Esophagus muscularis mucosa (tissue), 4 donors: ENCODE results near the gene MRPL19. TPM values are rescaled to one million over a fixed set of nuclear protein-coding genes. Genes with fewer than 3 reads are reported as not detected.

Experiments
- DNase-seq: peaks from one replicate; pipeline ENCODE4 v3.0.0-alpha.2; 2017; ENCODE audit errors: extremely low spot score
- H3K27ac ChIP-seq, 4 donors: fragments of 200-600 bp; sonication (generic); replicated peaks in 1 of 4; 1 replicate in 3 of 4; 2 replicates in 1 of 4; pipeline ENCODE4 v1.5.1; 2016 to 2019; ENCODE audit warnings: mild to moderate bottlenecking in 1 of 4
- H3K27me3 ChIP-seq, 4 donors: fragments of 200-600 bp; sonication (generic); one replicate each; pipeline versions ENCODE4 v1.5.1 to v1.6.0; 2016 to 2019
- H3K36me3 ChIP-seq, 4 donors: fragments of 200-600 bp; sonication (generic); one replicate each; pipeline ENCODE4 v1.5.1; 2016 to 2019
- H3K4me1 ChIP-seq, 4 donors: fragments of 200-600 bp; sonication (generic); one replicate each; pipeline ENCODE4 v1.5.1; 2016 to 2019
- H3K4me3 ChIP-seq, 4 donors: fragments of 200-600 bp; sonication (generic); 1 replicate in 2 of 4; 2 replicates in 2 of 4; pipeline ENCODE4 v1.5.1; 2016 to 2019; ENCODE audit warnings: mild to moderate bottlenecking in 4 of 4, moderate library complexity in 1 of 4
- H3K9me3 ChIP-seq, 4 donors: fragments of 200-600 bp; sonication (generic); 1 replicate in 3 of 4; 2 replicates in 1 of 4; pipeline ENCODE4 v1.5.1; 2016 to 2019
- CTCF ChIP-seq, 3 experiments: fragments of 200-600 bp in 2 of 3; fragments of 450-650 bp in 1 of 3; sonication (generic) in 2 of 3; IDR thresholded peaks; one replicate each; pipeline ENCODE4 v1.5.1; 2017 to 2019; ENCODE audit warnings: antibody characterized with exemption in 3 of 3, mild to moderate bottlenecking in 2 of 3, moderate library complexity in 1 of 3
- EP300 ChIP-seq: sonication (generic); formaldehyde crosslinking; IDR thresholded peaks from one replicate; pipeline ENCODE4 v1.6.1; 2017; ENCODE audit warnings: antibody characterized with exemption
- POLR2A ChIP-seq: fragments of 450-650 bp; IDR thresholded peaks from one replicate; pipeline ENCODE4 v1.6.1; 2017; ENCODE audit warnings: antibody characterized with exemption, moderate library complexity, mild to moderate bottlenecking, low read depth
- POLR2AphosphoS5 ChIP-seq, 2 donors: sonication (generic); formaldehyde crosslinking; IDR thresholded peaks; one replicate each; pipeline ENCODE4 v1.6.1; 2017; ENCODE audit warnings: antibody characterized with exemption in 2 of 2
- WGBS: methylation state at CpG from one replicate; pipeline ENCODE4 v1.1.5; 2018; 5-methylcytosine and 5-hydroxymethylcytosine counted together
- intact Hi-C: fragments of 100-400 bp; cut with DNase I; formaldehyde crosslinking; loops from one replicate; pipeline ENCODE4 v1.15.1; 2023
- total RNA-seq, 4 donors: library from RNA; depleted of rRNA; stranded (reverse); fragments of >200 nt; gene quantifications; one replicate each; pipeline versions ENCODE4 v1.1.0 to v1.2.1, GENCODE V29; 2016

The MRPL19 gene
- total RNA-seq, 4 donors from 2014 or later = 24.5 to 40.5 (median 31.4) TPM

DNA sequence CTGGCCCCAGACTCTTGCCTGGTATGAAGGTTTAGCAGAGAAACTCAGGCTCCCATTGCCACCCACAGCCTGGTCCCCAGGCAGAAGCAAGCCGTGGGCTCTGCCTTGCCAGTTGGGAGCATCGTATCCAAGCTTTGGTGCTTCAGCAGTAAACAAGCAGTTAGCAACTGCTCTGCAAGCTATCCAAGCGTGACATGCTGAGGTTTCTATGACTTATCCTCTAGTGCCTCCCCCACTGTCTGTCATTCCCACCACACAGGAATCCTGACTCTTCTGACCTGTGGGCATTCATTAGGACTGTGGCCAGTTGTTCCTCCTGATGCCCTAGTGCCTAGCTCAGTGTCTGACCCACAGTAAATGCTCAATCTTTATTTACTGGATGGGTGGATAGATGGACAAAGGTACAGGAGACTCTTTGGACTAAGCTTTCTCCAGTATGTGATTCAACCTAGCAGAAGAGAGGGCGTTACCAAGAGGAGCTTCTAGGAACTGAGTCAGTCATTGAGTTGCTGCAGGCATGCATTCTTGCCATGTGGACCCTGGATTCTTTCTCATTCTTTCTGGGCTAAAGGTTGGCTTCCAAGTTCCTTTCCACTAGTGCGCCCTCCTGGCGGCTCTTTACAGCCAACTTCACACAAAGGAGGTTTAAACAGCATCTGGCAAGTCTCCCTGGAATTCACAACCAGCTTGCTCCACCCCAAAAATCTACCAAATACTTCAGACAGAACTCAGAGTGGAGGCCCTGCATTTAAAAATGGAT lies 40.6 kb upstream of the MRPL19 start:
- Histone ChIP-seq H3K27ac (no peak overlapping the region), H3K4me3 (no peak overlapping the region), H3K9me3 (no peaks in the 10 kb centered on the region), H3K36me3 (no peaks in the 10 kb centered on the region), H3K4me1 (peaks cover 0 to 6% (median 4%) of the 10 kb centered on the region in 4 donors), H3K27me3 (peaks cover 0 to 63% (median 9%) of the 10 kb centered on the region in 4 donors)
- intact Hi-C loops = loop anchor here (10.0 kb wide), 2 partner anchors 141 to 681 kb away; no protein-coding TSS in a partner anchor
- DNase-seq = peak; percentile 39
- WGBS = 80% methylated on average over 6 of the region's 6 CpGs
- TF ChIP-seq POLR2AphosphoS5 (IDR thresholded peaks at IDR 0.05) (no peak), POLR2A (no peak), EP300 (no peak), CTCF (IDR thresholded peaks at IDR 0.05) (no peak)

- Histone ChIP-seq H3K4me1 (peaks cover 0 to 6% (median 4%) of the 10 kb centered on the region in 4 donors), H3K36me3 (no peaks in the 10 kb centered on the region), H3K9me3 (no peaks in the 10 kb centered on the region), H3K27me3 (peaks cover 0 to 69% (median 9%) of the 10 kb centered on the region in 4 donors), H3K27ac (no peak overlapping the region), H3K4me3 (no peak overlapping the region)
- intact Hi-C loops = loop anchor here (10.0 kb wide), 2 partner anchors 142 to 682 kb away; no protein-coding TSS in a partner anchor
- TF ChIP-seq POLR2AphosphoS5 (IDR thresholded peaks at IDR 0.05) (no peak), POLR2A (no peak), EP300 (no peak), CTCF (IDR thresholded peaks at IDR 0.05) (no peak)
- DNase-seq = peak; percentile 50
- WGBS = 78% methylated on average over 6 of the region's 8 CpGs
Observed at GRCh38 chr2:75606761-75607399, 39.7 kb upstream of the MRPL19 start.

DNA sequence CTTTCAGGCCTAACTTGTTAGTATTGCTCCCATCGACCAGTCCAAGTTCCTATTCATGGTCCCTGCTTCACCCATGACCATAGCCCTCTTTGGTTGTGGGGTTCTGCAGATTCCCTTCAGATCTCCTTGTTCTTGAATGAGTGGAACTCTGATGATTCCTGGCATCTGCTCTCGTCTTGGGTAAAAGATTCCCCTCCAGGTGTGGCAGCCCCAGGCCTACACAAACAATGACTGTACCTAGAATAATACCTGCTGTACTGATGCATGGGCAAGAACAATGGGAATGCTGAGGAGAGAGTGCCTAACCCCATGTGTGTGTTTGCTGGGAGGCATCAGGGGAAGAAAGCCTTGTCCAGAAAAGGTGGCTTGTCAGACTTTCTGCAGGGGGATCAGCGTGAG lies 39.2 kb upstream of the MRPL19 start:
- no peak for TF ChIP-seq CTCF (IDR thresholded peaks at IDR 0.05)
- TF ChIP-seq EP300 = no peak
- no peak for TF ChIP-seq POLR2AphosphoS5 (IDR thresholded peaks at IDR 0.05)
- no peak for TF ChIP-seq POLR2A
- DNase-seq = peak; percentile 88
- Histone ChIP-seq H3K9me3 (no peaks in the 10 kb centered on the region), H3K27ac (no peak overlapping the region), H3K27me3 (peaks cover 0 to 74% (median 9%) of the 10 kb centered on the region in 4 donors), H3K36me3 (no peaks in the 10 kb centered on the region), H3K4me3 (no peak overlapping the region), H3K4me1 (peaks cover 0 to 6% (median 4%) of the 10 kb centered on the region in 4 donors)
- intact Hi-C loops = loop anchor here (10.0 kb wide), 2 partner anchors 143 to 683 kb away; no protein-coding TSS in a partner anchor
- WGBS = 91% methylated on average over 3 of the region's 3 CpGs

DNA sequence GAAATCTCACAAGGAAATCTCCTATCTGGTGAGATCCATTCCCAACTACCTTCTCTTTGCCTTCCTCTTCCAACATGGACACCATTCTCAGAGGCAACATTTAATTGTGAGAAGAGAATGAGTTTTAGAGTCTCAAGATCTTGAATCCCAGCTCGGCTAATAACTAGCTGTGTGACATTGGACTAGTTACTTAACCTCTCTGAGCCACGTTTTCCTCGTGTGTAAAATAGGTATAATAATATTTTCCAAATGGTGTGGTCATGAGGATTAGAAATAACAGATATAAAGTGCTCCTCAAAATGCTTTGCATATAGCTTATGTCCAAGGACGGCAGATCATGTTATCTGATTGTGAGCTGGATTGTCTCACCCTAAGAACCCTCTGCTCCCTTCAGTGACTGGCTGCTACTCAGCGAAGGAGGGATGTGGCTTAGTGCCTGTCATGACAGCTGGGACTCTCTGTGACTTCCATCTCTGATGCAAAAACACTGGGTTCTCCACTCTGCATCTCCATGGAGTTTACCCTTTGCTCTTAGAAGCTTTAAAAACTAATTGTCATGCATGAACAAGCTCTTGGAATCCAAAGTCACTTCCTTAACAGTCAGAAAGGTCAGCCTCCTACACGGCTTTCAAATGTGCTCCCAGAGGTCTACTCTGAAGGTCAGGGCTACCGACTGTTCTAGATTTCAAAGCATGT lies 38.4 kb upstream of the MRPL19 start:
- H3K27ac ChIP-seq = no peak overlapping the region
- H3K36me3 ChIP-seq = no peaks in the 10 kb centered on the region
- peak; percentile 57 for DNase-seq
- no peaks in the 10 kb centered on the region for H3K9me3 ChIP-seq
- peaks cover 0 to 6% (median 4%) of the 10 kb centered on the region in 4 donors for H3K4me1 ChIP-seq
- H3K27me3 ChIP-seq = peaks cover 0 to 76% (median 9%) of the 10 kb centered on the region in 4 donors
- 71% methylated on average over 7 of the region's 7 CpGs for WGBS
- no peak for TF ChIP-seq POLR2AphosphoS5 (IDR thresholded peaks at IDR 0.05)
- TF ChIP-seq CTCF (IDR thresholded peaks at IDR 0.05) = no peak
- no peak for TF ChIP-seq POLR2A
- TF ChIP-seq EP300 = no peak
- no peak overlapping the region for H3K4me3 ChIP-seq
- intact Hi-C loops = loop anchor here (10.0 kb wide), 2 partner anchors 143 to 683 kb away; no protein-coding TSS in a partner anchor
